Measurements from ENCODE around the gene ADNP. TPM values are rescaled to one million over a fixed set of nuclear protein-coding genes. Genes with fewer than 3 reads are reported as not detected.

The ADNP gene
- polyA plus RNA-seq, 1 donor from 2014 or later = 78.5 TPM

GRCh38 chr20:50865114-50865513 lies 66.1 kb downstream of the ADNP start:
- TF ChIP-seq POLR2AphosphoS5 (IDR thresholded peaks at IDR 0.05) = no peak
- TF ChIP-seq EP300 (conservative IDR thresholded peaks at IDR 0.05; ENCODE audit: poor library complexity, severe bottlenecking) = no peak
- TF ChIP-seq TAF1 (IDR thresholded peaks at IDR 0.05; ENCODE audit: low read depth) = no peak
- TF ChIP-seq RAD21 (conservative IDR thresholded peaks at IDR 0.05) = no peak
- no peak for TF ChIP-seq CTCF (IDR thresholded peaks at IDR 0.05; ENCODE audit: poor library complexity, severe bottlenecking)
- no peak for TF ChIP-seq SMC3 (conservative IDR thresholded peaks at IDR 0.05; ENCODE audit: poor library complexity)
- no peak for TF ChIP-seq REST (IDR thresholded peaks at IDR 0.05; ENCODE audit: borderline replicate concordance)
- TF ChIP-seq EZH2 (IDR thresholded peaks at IDR 0.05; ENCODE audit: borderline replicate concordance, insufficient read depth, low read length, poor library complexity, severe bottlenecking) = no peak
- no peak for TF ChIP-seq MXI1 (conservative IDR thresholded peaks at IDR 0.05; ENCODE audit: poor library complexity, severe bottlenecking)
- Histone ChIP-seq H3K27me3 (ENCODE audit: insufficient read depth, low read depth, low read length) (no peaks in the 10 kb centered on the region), H3K27ac (ENCODE audit: low read length) (no peak overlapping the region), H3K4me3 (ENCODE audit: low read length) (no peak overlapping the region), H3K36me3 (ENCODE audit: insufficient read depth, low read length) (no peaks in the 10 kb centered on the region), H3F3A (ENCODE audit: insufficient read depth, low read length, poor library complexity, severe bottlenecking) (no peaks in the 10 kb centered on the region), H3K9me2 (ENCODE audit: insufficient read depth, low read length) (no peaks in the 10 kb centered on the region), H3K4me2 (ENCODE audit: low read length) (no peak overlapping the region), H3K9me3 (ENCODE audit: low read length) (no peaks in the 10 kb centered on the region), H2AFZ (ENCODE audit: low read depth, low read length) (no peak overlapping the region), H4K20me1 (ENCODE audit: insufficient read depth) (no peaks in the 10 kb centered on the region), H3K79me2 (replicated peaks; ENCODE audit: insufficient read depth, low read length) (no peaks in the 10 kb centered on the region), H3K9ac (ENCODE audit: low read length) (no peak overlapping the region)

- Histone ChIP-seq H3K4me2 (ENCODE audit: low read length) (no peak overlapping the region), H3K9me3 (ENCODE audit: low read length) (no peaks in the 10 kb centered on the region), H3K27me3 (ENCODE audit: insufficient read depth, low read depth, low read length) (no peaks in the 10 kb centered on the region), H3K9ac (ENCODE audit: low read length) (no peak overlapping the region), H3K36me3 (ENCODE audit: insufficient read depth, low read length) (no peaks in the 10 kb centered on the region), H3F3A (ENCODE audit: insufficient read depth, low read length, poor library complexity, severe bottlenecking) (no peaks in the 10 kb centered on the region), H4K20me1 (ENCODE audit: insufficient read depth) (no peaks in the 10 kb centered on the region), H2AFZ (ENCODE audit: low read depth, low read length) (no peak overlapping the region), H3K9me2 (ENCODE audit: insufficient read depth, low read length) (no peaks in the 10 kb centered on the region), H3K27ac (ENCODE audit: low read length) (no peak overlapping the region), H3K4me3 (ENCODE audit: low read length) (no peak overlapping the region), H3K79me2 (replicated peaks; ENCODE audit: insufficient read depth, low read length) (no peaks in the 10 kb centered on the region)
- no peak for TF ChIP-seq REST (IDR thresholded peaks at IDR 0.05; ENCODE audit: borderline replicate concordance)
- TF ChIP-seq TAF1 (IDR thresholded peaks at IDR 0.05; ENCODE audit: low read depth) = no peak
- no peak for TF ChIP-seq POLR2AphosphoS5 (IDR thresholded peaks at IDR 0.05)
- no peak for TF ChIP-seq SMC3 (conservative IDR thresholded peaks at IDR 0.05; ENCODE audit: poor library complexity)
- TF ChIP-seq RAD21 (conservative IDR thresholded peaks at IDR 0.05) = no peak
- no peak for TF ChIP-seq EZH2 (IDR thresholded peaks at IDR 0.05; ENCODE audit: borderline replicate concordance, insufficient read depth, low read length, poor library complexity, severe bottlenecking)
- TF ChIP-seq CTCF (IDR thresholded peaks at IDR 0.05; ENCODE audit: poor library complexity, severe bottlenecking) = no peak
- no peak for TF ChIP-seq MXI1 (conservative IDR thresholded peaks at IDR 0.05; ENCODE audit: poor library complexity, severe bottlenecking)
- TF ChIP-seq EP300 (conservative IDR thresholded peaks at IDR 0.05; ENCODE audit: poor library complexity, severe bottlenecking) = no peak
Observed at GRCh38 chr20:50862546-50862945, 68.7 kb downstream of the ADNP start.

All from neural cell (in vitro differentiated cells).